IMR-90 (cell line): ENCODE data around the gene ZBED1. TPM values are rescaled to one million over a fixed set of nuclear protein-coding genes. Genes with fewer than 3 reads are reported as not detected.

Experiments used
- ATAC-seq: fragments of 200-7000 bp; cut with Tn5 transposase; 2 replicates; pipeline ENCODE4 v1.9.1; 2020; ENCODE audit warnings: low read depth, mild to moderate bottlenecking, moderate library complexity
- BruUV-seq: library from RNA; stranded (reverse); fragments of 400-500 nt; replicated peaks from 2 replicates; lab custom pipeline; 2021; lab: Mats Ljungman, UMichigan
- CTCF ChIA-PET: fragments of 300-600 bp; formaldehyde crosslinking; extraction: SDS; loops from one replicate; lab custom pipeline; 2021; ENCODE audit warnings: antibody characterized with exemption; lab: Yijun Ruan, JAX
- POLR2A ChIA-PET: fragments of 300-600 bp; sonication (Branson Sonifier 250); formaldehyde crosslinking; loops from one replicate; lab custom pipeline; 2022; ENCODE audit warnings: antibody characterized with exemption; ENCODE audit not compliant: unreplicated experiment; lab: Charles Lee
- DNase-seq: peaks from one replicate; pipeline ENCODE4 v3.0.0; 2013
- H2AFZ ChIP-seq: replicated peaks from 2 replicates; pipeline ENCODE3; 2013; ENCODE audit warnings: low read length, mild to moderate bottlenecking; ENCODE audit not compliant: poor library complexity
- H2AK5ac ChIP-seq: 2 replicates; pipeline ENCODE4 v1.6.1; 2013; ENCODE audit warnings: low read depth, low read length, inconsistent platforms
- H2AK9ac ChIP-seq: replicated peaks from 2 replicates; pipeline ENCODE3; 2013; ENCODE audit warnings: mild to moderate bottlenecking, low read depth, low read length, moderate library complexity; ENCODE audit not compliant: poor library complexity
- H2BK120ac ChIP-seq: 2 replicates; pipeline ENCODE4 v1.6.1; 2013; ENCODE audit warnings: low read depth, low read length, inconsistent platforms
- H2BK15ac ChIP-seq: 3 replicates; pipeline ENCODE4 v1.6.1; 2013; ENCODE audit warnings: low read depth, low read length, inconsistent platforms
- H2BK20ac ChIP-seq: 2 replicates; pipeline ENCODE4 v1.6.1; 2013; ENCODE audit warnings: low read depth, mild to moderate bottlenecking, inconsistent platforms, low read length, moderate library complexity
- H2BK5ac ChIP-seq: 2 replicates; pipeline ENCODE4 v1.6.1; 2013; ENCODE audit warnings: mild to moderate bottlenecking, low read depth, low read length, inconsistent platforms; ENCODE audit not compliant: poor library complexity, severe bottlenecking
- H3K14ac ChIP-seq: replicated peaks from 2 replicates; pipeline ENCODE4 v1.6.1; 2013; ENCODE audit warnings: low read depth, low read length, inconsistent platforms
- H3K18ac ChIP-seq: 2 replicates; pipeline ENCODE4 v1.6.1; 2013; ENCODE audit warnings: low read depth, low read length, control low read depth
- H3K23ac ChIP-seq: 2 replicates; pipeline ENCODE4 v1.6.1; 2013; ENCODE audit warnings: low read depth, low read length, inconsistent platforms
- H3K27ac ChIP-seq: 2 replicates; pipeline ENCODE4 v1.5.1; 2013; ENCODE audit warnings: mild to moderate bottlenecking, control low read depth, low read length; ENCODE audit not compliant: insufficient read depth
- H3K27me3 ChIP-seq: 2 replicates; pipeline ENCODE4 v1.6.1; 2013; ENCODE audit warnings: low read length; ENCODE audit not compliant: control insufficient read depth, insufficient read depth
- H3K36me3 ChIP-seq: 2 replicates; pipeline ENCODE4 v1.6.1; 2013; ENCODE audit warnings: low read length, mixed read lengths; ENCODE audit not compliant: control insufficient read depth, insufficient read depth
- H3K4ac ChIP-seq: 2 replicates; pipeline ENCODE4 v1.6.1; 2013; ENCODE audit warnings: low read depth, low read length, inconsistent platforms
- H3K4me1 ChIP-seq: 2 replicates; pipeline ENCODE4 v1.6.1; 2013; ENCODE audit warnings: low read length, mixed read lengths; ENCODE audit not compliant: control insufficient read depth, insufficient read depth
- H3K4me2 ChIP-seq: 2 replicates; pipeline ENCODE4 v1.6.1; 2013; ENCODE audit warnings: low read depth, mild to moderate bottlenecking, control low read depth, low read length, moderate library complexity
- H3K4me3 ChIP-seq: 2 replicates; pipeline ENCODE4 v1.5.1; 2013; ENCODE audit warnings: low read depth, mild to moderate bottlenecking, control low read depth, low read length, moderate library complexity; ENCODE audit not compliant: insufficient read depth
- H3K56ac ChIP-seq: 2 replicates; pipeline ENCODE4 v1.6.1; 2013; ENCODE audit warnings: low read length, inconsistent platforms; ENCODE audit not compliant: insufficient read depth; ENCODE audit errors: extremely low read depth
- H3K79me1 ChIP-seq, 2 experiments: 2 replicates each; pipeline ENCODE4 v1.6.1; 2013; ENCODE audit warnings: low read length in 2 of 2, inconsistent platforms in 1 of 2, low read depth in 1 of 2
- H3K9ac ChIP-seq: 2 replicates; pipeline ENCODE4 v1.6.1; 2013; ENCODE audit warnings: low read depth, low read length, control low read depth
- H3K9me1 ChIP-seq: 2 replicates; pipeline ENCODE4 v1.6.1; 2013; ENCODE audit warnings: low read length, inconsistent platforms; ENCODE audit not compliant: insufficient read depth
- H3K9me3 ChIP-seq: 2 replicates; pipeline ENCODE4 v1.6.1; 2013; ENCODE audit warnings: low read length; ENCODE audit not compliant: control insufficient read depth, insufficient read depth
- H4K20me1 ChIP-seq: 2 replicates; pipeline ENCODE4 v1.6.1; 2013; ENCODE audit warnings: low read length, inconsistent platforms; ENCODE audit not compliant: insufficient read depth
- H4K5ac ChIP-seq: 2 replicates; pipeline ENCODE4 v1.6.1; 2013; ENCODE audit warnings: mild to moderate bottlenecking, low read depth, low read length, control low read depth
- H4K8ac ChIP-seq, 2 experiments: 2 replicates each; pipeline ENCODE4 v1.6.1; 2013; ENCODE audit warnings: low read depth in 2 of 2, low read length in 2 of 2, control low read depth in 1 of 2, inconsistent platforms in 1 of 2
- H4K91ac ChIP-seq: 2 replicates; pipeline ENCODE4 v1.6.1; 2013; ENCODE audit warnings: low read depth, low read length, inconsistent platforms; ENCODE audit not compliant: insufficient read depth
- CHD1 ChIP-seq: IDR thresholded peaks from 2 replicates; pipeline ENCODE4 v1.6.1; 2012; ENCODE audit warnings: low read depth, low read length, improper control_type of control experiment
- WGBS, 2 experiments: methylation state at CpG; one replicate each; pipeline versions ENCODE4 v1.1.5 to v1.1.7; 2013; ENCODE audit warnings: missing lambda C conversion rate in 2 of 2; ENCODE audit not compliant: insufficient read length in 1 of 2; ENCODE audit errors: extremely low coverage in 2 of 2; 5-methylcytosine and 5-hydroxymethylcytosine counted together
- dilution Hi-C: fragments of 300-500 bp; cut with HindIII; formaldehyde crosslinking; loops from one replicate; pipeline ENCODE4 v1.14.3; 2018; ENCODE audit warnings: low sequenced_read_pairs; ENCODE audit not compliant: unreplicated experiment
- in situ Hi-C: fragments of 300-500 bp; cut with MboI; formaldehyde crosslinking; loops from 3 replicates; pipeline ENCODE4 v1.14.3; 2019; ENCODE audit warnings: low sequenced_read_pairs, inconsistent platforms, mixed read lengths
- intact Hi-C: fragments of 100-400 bp; cut with micrococcal nuclease; formaldehyde crosslinking; loops from 2 replicates; pipeline ENCODE4 v1.10.0; 2022
- polyA plus RNA-seq, 3 experiments: library from polyadenylated mRNA; depleted of rRNA; stranded (reverse); fragments of >200 nt; gene quantifications; 2 replicates each; pipeline ENCODE4 v1.2.3, GENCODE V29; 2012; ENCODE audit warnings: low replicate concordance in 1 of 3
- total RNA-seq: library from RNA; depleted of rRNA; stranded (reverse); fragments of >200 nt; gene quantifications from 2 replicates; pipeline ENCODE4 v1.2.3, GENCODE V29; 2012

The ZBED1 gene
- total and polyA plus RNA-seq, 2 of the 4 experiments (the other 2 are of a cell fraction): 13.1 to 21.5 TPM

DNA sequence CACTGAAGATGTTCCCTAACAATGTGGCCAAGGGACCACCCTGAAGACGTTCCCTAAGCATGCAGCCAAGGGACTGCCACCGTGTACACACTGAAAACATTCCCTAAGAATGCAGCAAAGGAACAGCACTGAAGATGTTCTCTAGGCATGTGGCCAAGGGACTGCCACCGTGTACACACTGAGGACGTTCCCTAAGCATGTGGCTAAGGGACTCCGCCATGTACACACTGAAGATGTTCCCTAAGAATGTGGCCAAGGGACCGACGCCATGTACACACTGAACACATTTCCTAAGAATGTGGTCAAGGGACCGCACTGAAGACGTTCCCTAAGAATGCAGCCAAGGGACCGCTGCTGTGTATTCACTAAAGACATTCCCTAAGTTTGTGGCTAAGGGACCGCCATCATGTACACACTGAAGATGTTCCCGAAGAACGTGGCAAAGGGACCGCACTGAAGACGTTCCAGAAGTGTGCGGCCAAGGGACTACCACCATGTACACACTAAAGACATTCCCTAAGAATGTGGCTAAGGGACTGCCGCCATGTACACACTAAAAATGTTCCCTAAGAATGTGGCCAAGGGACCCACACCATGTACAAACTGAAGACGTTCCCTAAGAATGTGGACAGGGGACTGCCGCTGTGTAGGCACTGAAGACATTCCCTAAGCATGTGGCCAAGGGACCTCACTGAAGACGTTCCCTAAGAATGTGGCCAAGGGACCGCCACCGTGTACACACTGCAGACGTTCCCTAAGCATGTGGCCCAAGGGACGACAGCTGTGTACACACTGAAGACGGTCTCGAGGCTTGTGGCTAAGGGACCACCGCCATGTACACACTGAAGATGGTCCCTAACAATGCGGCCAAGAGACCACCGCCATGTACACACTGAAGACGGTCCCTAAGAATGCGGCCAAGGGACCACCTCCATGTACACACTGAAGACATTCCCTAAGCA is 54.8 kb downstream of the ZBED1 start:
- Histone ChIP-seq H3K27me3 (no peaks in the 10 kb centered on the region), H3K27ac (no peak overlapping the region), H3K4ac (no peak overlapping the region), H2AK5ac (no peak overlapping the region), H2BK15ac (no peak overlapping the region), H3K9me1 (peaks cover 13% of the 10 kb centered on the region; the same call in 1 of the 2 replicates), H2BK20ac (no peak overlapping the region), H3K4me3 (no peak overlapping the region), H4K8ac (no peak overlapping the region), H2BK5ac (no peak overlapping the region), H3K9me3 (no peaks in the 10 kb centered on the region), H3K79me1 (peaks cover 31 to 40% of the 10 kb centered on the region in 2 experiments), H3K18ac (no peak overlapping the region), H2BK120ac (no peak overlapping the region), H3K4me1 (no peaks in the 10 kb centered on the region), H4K5ac (no peak overlapping the region), H3K14ac (no peak overlapping the region), H3K4me2 (no peak overlapping the region), H2AFZ (peak overlapping the region; percentile 19), H3K36me3 (peaks cover 6% of the 10 kb centered on the region), H3K56ac (no peak overlapping the region), H4K91ac (no peak overlapping the region), H4K20me1 (peaks cover 18% of the 10 kb centered on the region), H2AK9ac (no peak overlapping the region), H3K9ac (no peak overlapping the region), H3K23ac (no peak overlapping the region)
- no TSS peak for BruUV-seq
- in situ Hi-C loops (no loop called here), dilution Hi-C loops (no loop called here), intact Hi-C loops (no loop called here)
- ATAC-seq (no peak), DNase-seq (no peak)
- WGBS, 2 experiments: 92% methylated on average over 19 of the region's 31 CpGs; no CpG with 5 or more reads in 1 of the 2 experiments
- CTCF ChIA-PET: no interaction called here
- POLR2A ChIA-PET: no interaction called here
- no peak for TF ChIP-seq CHD1
